Body of pancreas (tissue), 4 donors: ENCODE measurements around the gene NKTR.

Experiments
- POLR2A ChIP-seq, 3 donors: fragments of 450-650 bp; IDR thresholded peaks; one replicate each; pipeline ENCODE4 v1.6.1; 2016; ENCODE audit warnings: antibody characterized with exemption in 3 of 3, mild to moderate bottlenecking in 2 of 3
- TF ChIP-seq, protein P1 (sequence below), 7 experiments: fragments of 450-650 bp in 4 of 7; fragments of 200-600 bp in 3 of 7; sonication (generic) in 3 of 7; IDR thresholded peaks; one replicate each; pipeline ENCODE4 v1.5.1; 2016 to 2019; ENCODE audit warnings: antibody characterized with exemption in 7 of 7

DNA sequence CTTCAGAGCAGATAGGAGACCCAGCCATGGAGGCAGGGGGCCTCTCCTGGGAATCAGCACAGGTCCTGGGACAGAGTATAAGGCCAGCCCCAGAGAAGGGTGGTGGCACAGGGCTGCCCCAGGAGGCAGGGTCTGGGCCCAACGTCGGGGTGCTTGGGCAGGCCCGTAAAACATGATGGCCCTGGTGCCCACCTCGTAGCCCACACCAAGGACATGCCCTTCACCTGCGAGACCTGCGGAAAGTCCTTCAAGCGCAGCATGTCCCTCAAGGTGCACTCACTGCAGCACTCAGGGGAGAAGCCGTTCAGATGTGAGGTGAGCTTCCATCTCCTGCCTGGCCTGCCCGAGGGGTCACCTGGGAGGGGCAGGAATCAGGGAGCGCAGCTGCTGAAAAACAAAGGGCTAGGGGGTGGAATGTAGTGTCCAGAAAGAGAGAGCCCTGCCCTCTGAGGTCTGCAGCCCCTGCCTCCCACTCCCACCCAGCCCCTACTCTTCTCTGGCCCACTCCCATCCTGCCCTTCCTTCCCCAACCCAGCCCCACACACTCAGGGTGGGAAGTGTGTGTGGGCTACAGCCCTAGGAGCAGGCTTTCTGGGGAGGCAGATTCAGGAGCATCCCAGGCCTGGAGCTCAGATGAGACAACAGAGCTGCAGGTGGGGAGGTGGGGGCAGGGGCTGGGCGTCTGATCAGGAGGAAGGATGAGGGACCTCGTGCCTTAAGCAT lies 62.5 kb downstream of the NKTR start:
- TF ChIP-seq, protein P1, sequence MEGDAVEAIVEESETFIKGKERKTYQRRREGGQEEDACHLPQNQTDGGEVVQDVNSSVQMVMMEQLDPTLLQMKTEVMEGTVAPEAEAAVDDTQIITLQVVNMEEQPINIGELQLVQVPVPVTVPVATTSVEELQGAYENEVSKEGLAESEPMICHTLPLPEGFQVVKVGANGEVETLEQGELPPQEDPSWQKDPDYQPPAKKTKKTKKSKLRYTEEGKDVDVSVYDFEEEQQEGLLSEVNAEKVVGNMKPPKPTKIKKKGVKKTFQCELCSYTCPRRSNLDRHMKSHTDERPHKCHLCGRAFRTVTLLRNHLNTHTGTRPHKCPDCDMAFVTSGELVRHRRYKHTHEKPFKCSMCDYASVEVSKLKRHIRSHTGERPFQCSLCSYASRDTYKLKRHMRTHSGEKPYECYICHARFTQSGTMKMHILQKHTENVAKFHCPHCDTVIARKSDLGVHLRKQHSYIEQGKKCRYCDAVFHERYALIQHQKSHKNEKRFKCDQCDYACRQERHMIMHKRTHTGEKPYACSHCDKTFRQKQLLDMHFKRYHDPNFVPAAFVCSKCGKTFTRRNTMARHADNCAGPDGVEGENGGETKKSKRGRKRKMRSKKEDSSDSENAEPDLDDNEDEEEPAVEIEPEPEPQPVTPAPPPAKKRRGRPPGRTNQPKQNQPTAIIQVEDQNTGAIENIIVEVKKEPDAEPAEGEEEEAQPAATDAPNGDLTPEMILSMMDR (IDR thresholded peaks at IDR 0.05), result no peak
- no peak for TF ChIP-seq POLR2A (IDR thresholded peaks at IDR 0.05)
